ENCODE measurements around the gene ZNF397. TPM values are rescaled to one million over a fixed set of nuclear protein-coding genes. Genes with fewer than 3 reads are reported as not detected.

The ZNF397 gene
- total RNA-seq, 1 donor from 2014 or later: 8.0 TPM

DNA sequence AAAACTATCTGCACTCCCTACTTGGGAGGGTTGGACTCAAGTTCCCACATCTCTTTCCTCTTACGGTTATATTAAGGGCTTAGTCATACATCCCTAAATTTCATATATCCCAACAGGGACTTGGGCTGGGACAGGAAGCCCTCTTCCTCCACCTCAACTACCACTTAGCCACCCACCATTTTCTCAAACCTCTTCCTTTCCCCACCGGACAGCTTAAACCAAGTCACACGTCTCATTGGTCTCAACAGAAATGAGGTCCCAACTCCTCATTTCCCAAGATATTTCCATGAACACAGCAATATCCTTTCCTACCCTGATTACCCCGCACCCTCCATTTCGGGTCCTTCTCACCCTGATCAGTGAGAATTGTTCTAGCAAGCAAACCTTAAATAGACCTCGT lies 48.5 kb downstream of the ZNF397 start:
- peaks cover 8% of the 10 kb centered on the region for H3K36me3 Mint-ChIP-seq (ENCODE audit: low read depth, unreplicated experiment)
- DNase-seq (ENCODE audit: low read depth) (no peak), FAIRE-seq (no peak)
- Histone ChIP-seq H2AFZ (ENCODE audit: low read depth, low read length) (peak overlapping the region; percentile 94), H3K27me3 (ENCODE audit: insufficient read depth, low read length) (no peaks in the 10 kb centered on the region), H3K27ac (ENCODE audit: low read depth, low read length) (peak overlapping the region; percentile 86), H3K36me3 (ENCODE audit: insufficient read depth, low read length) (peaks cover 3% of the 10 kb centered on the region), H3K79me2 (ENCODE audit: insufficient read depth, low read length) (peaks cover 96% of the 10 kb centered on the region), H3K9ac (ENCODE audit: low read length) (peak overlapping the region; percentile 96), H3K4me3 (ENCODE audit: insufficient read depth, low read depth, low read length) (peak overlapping the region; percentile 88), H3K9me3 (ENCODE audit: insufficient read depth, low read depth, low read length) (no peaks in the 10 kb centered on the region), H3K4me1 (ENCODE audit: insufficient read depth, low read length) (peaks cover 4% of the 10 kb centered on the region), H4K20me1 (ENCODE audit: insufficient read depth, low read length) (no peaks in the 10 kb centered on the region), H3K4me2 (ENCODE audit: low read length) (peak overlapping the region; percentile 87)
- no peaks in the 10 kb centered on the region for H3K27me3 Mint-ChIP-seq (ENCODE audit: low read depth, unreplicated experiment)
- TF ChIP-seq, protein P1, sequence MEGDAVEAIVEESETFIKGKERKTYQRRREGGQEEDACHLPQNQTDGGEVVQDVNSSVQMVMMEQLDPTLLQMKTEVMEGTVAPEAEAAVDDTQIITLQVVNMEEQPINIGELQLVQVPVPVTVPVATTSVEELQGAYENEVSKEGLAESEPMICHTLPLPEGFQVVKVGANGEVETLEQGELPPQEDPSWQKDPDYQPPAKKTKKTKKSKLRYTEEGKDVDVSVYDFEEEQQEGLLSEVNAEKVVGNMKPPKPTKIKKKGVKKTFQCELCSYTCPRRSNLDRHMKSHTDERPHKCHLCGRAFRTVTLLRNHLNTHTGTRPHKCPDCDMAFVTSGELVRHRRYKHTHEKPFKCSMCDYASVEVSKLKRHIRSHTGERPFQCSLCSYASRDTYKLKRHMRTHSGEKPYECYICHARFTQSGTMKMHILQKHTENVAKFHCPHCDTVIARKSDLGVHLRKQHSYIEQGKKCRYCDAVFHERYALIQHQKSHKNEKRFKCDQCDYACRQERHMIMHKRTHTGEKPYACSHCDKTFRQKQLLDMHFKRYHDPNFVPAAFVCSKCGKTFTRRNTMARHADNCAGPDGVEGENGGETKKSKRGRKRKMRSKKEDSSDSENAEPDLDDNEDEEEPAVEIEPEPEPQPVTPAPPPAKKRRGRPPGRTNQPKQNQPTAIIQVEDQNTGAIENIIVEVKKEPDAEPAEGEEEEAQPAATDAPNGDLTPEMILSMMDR (IDR thresholded peaks at IDR 0.05; ENCODE audit: insufficient read depth, low read depth, low read length): no peak
- TF ChIP-seq EZH2 (IDR thresholded peaks at IDR 0.05; ENCODE audit: insufficient read depth, low read length): no peak
- H3K27ac Mint-ChIP-seq (ENCODE audit: unreplicated experiment): peak overlapping the region; percentile 96
- peak overlapping the region; percentile 96 for H3K4me3 Mint-ChIP-seq (ENCODE audit: unreplicated experiment)
- H3K9me3 Mint-ChIP-seq (ENCODE audit: unreplicated experiment): peaks cover 3% of the 10 kb centered on the region
- peaks cover 11% of the 10 kb centered on the region for H3K4me1 Mint-ChIP-seq (ENCODE audit: low read depth, unreplicated experiment)

DNA sequence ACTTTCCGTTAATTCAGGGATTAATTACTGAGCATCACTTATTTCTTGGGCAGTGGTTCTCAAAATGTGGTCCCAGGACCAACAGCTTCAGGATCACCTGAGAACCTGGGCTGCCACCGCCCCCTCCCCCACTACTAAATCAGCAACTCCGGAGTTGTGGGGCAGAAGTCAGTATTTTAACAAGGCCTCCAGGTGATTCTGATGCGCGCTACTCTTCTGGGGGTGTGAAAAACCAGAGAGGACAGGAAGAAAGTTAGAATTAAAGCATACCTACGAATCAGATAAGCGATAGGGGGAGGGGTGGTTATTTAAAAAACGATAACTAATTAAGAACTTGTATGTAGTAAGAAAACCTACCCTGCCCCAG lies 48.9 kb downstream of the ZNF397 start:
- Histone ChIP-seq H3K27ac (ENCODE audit: low read depth, low read length) (peak overlapping the region; percentile 86), H3K79me2 (ENCODE audit: insufficient read depth, low read length) (peaks cover 96% of the 10 kb centered on the region), H4K20me1 (ENCODE audit: insufficient read depth, low read length) (no peaks in the 10 kb centered on the region), H3K4me2 (ENCODE audit: low read length) (peak overlapping the region; percentile 87), H3K9me3 (ENCODE audit: insufficient read depth, low read depth, low read length) (no peaks in the 10 kb centered on the region), H3K4me1 (ENCODE audit: insufficient read depth, low read length) (peaks cover 4% of the 10 kb centered on the region), H3K27me3 (ENCODE audit: insufficient read depth, low read length) (no peaks in the 10 kb centered on the region), H3K36me3 (ENCODE audit: insufficient read depth, low read length) (peaks cover 7% of the 10 kb centered on the region), H2AFZ (ENCODE audit: low read depth, low read length) (peak overlapping the region; percentile 94), H3K4me3 (ENCODE audit: insufficient read depth, low read depth, low read length) (peak overlapping the region; percentile 88), H3K9ac (ENCODE audit: low read length) (peak overlapping the region; percentile 96)
- no peak for TF ChIP-seq EZH2 (IDR thresholded peaks at IDR 0.05; ENCODE audit: insufficient read depth, low read length)
- no peaks in the 10 kb centered on the region for H3K27me3 Mint-ChIP-seq (ENCODE audit: low read depth, unreplicated experiment)
- H3K4me3 Mint-ChIP-seq (ENCODE audit: unreplicated experiment): peak overlapping the region; percentile 96
- no peak for FAIRE-seq
- DNase-seq (ENCODE audit: low read depth): no peak
- peaks cover 11% of the 10 kb centered on the region for H3K4me1 Mint-ChIP-seq (ENCODE audit: low read depth, unreplicated experiment)
- H3K36me3 Mint-ChIP-seq (ENCODE audit: low read depth, unreplicated experiment): peaks cover 8% of the 10 kb centered on the region
- peaks cover 7% of the 10 kb centered on the region for H3K9me3 Mint-ChIP-seq (ENCODE audit: unreplicated experiment)
- peak overlapping the region; percentile 96 for H3K27ac Mint-ChIP-seq (ENCODE audit: unreplicated experiment)

DNA sequence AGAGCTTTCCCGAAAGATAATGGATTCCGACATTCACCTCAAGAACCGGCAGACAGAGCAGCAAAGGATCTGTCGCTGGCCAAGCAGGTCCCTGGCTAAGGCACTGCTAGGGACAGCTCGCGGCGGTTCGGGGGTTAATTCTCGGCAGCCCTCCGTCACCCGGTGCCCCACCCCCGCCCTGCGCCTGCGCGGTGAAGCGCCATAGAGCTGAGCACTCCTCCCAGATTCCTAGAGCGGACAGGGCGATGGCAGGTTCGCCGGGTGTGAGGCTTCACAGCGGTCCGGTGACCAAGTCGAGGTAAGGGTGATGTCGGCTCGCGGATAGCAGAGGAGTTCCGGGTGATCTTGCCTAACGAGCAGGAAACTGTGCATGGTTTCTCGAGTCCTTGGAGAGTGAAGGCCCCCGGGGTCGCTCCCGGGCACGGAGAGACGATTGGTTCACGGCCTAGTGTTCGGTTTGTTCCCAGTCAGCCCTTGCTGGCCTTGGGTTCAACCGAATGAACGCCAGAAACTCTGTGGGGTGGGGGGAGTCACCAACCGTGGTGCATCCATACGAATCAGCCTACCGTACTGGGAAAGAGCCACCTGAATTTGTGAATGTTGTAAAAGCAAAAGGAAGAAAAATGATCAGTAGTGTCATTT lies 49.4 kb downstream of the ZNF397 start, which contains the start of gene ZSCAN30:
ZSCAN30 (minus strand) TSS at position 136 of the 642 bp plus-strand sequence. CDS start 25,877 bp downstream, outside the sequence.
- H2AFZ ChIP-seq (ENCODE audit: low read depth, low read length): peak within 1 kb of the TSS; percentile 94
- peak within 1 kb of the TSS; percentile 96 for H3K27ac Mint-ChIP-seq (ENCODE audit: unreplicated experiment)
- peaks cover 11% of the 10 kb centered on the region for H3K4me1 Mint-ChIP-seq (ENCODE audit: low read depth, unreplicated experiment)
- no peak for TF ChIP-seq EZH2 (IDR thresholded peaks at IDR 0.05; ENCODE audit: insufficient read depth, low read length)
- TF ChIP-seq, protein P1 (IDR thresholded peaks at IDR 0.05; ENCODE audit: insufficient read depth, low read depth, low read length): no peak
- H3K79me2 ChIP-seq (ENCODE audit: insufficient read depth, low read length): peaks cover 96% of the 10 kb centered on the region
- H3K4me3 ChIP-seq (ENCODE audit: insufficient read depth, low read depth, low read length): peak within 1 kb of the TSS; percentile 88
- FAIRE-seq (peak; percentile 74), DNase-seq (ENCODE audit: low read depth) (peak; percentile 90)
- no peaks in the 10 kb centered on the region for H3K27me3 ChIP-seq (ENCODE audit: insufficient read depth, low read length)
- H3K4me2 ChIP-seq (ENCODE audit: low read length): peak within 1 kb of the TSS; percentile 87
- H3K27me3 Mint-ChIP-seq (ENCODE audit: low read depth, unreplicated experiment): no peaks in the 10 kb centered on the region
- peak within 1 kb of the TSS; percentile 86 for H3K27ac ChIP-seq (ENCODE audit: low read depth, low read length)
- peaks cover 4% of the 10 kb centered on the region for H3K9me3 ChIP-seq (ENCODE audit: insufficient read depth, low read depth, low read length)
- H4K20me1 ChIP-seq (ENCODE audit: insufficient read depth, low read length): no peaks in the 10 kb centered on the region
- peaks cover 12% of the 10 kb centered on the region for H3K36me3 ChIP-seq (ENCODE audit: insufficient read depth, low read length)
- H3K36me3 Mint-ChIP-seq (ENCODE audit: low read depth, unreplicated experiment): peaks cover 10% of the 10 kb centered on the region
- peak within 1 kb of the TSS; percentile 96 for H3K9ac ChIP-seq (ENCODE audit: low read length)
- H3K9me3 Mint-ChIP-seq (ENCODE audit: unreplicated experiment): peaks cover 5% of the 10 kb centered on the region
- H3K4me1 ChIP-seq (ENCODE audit: insufficient read depth, low read length): peaks cover 4% of the 10 kb centered on the region
- H3K4me3 Mint-ChIP-seq (ENCODE audit: unreplicated experiment): peak within 1 kb of the TSS; percentile 96
